ENCODE data around the gene SSR1.

DNA sequence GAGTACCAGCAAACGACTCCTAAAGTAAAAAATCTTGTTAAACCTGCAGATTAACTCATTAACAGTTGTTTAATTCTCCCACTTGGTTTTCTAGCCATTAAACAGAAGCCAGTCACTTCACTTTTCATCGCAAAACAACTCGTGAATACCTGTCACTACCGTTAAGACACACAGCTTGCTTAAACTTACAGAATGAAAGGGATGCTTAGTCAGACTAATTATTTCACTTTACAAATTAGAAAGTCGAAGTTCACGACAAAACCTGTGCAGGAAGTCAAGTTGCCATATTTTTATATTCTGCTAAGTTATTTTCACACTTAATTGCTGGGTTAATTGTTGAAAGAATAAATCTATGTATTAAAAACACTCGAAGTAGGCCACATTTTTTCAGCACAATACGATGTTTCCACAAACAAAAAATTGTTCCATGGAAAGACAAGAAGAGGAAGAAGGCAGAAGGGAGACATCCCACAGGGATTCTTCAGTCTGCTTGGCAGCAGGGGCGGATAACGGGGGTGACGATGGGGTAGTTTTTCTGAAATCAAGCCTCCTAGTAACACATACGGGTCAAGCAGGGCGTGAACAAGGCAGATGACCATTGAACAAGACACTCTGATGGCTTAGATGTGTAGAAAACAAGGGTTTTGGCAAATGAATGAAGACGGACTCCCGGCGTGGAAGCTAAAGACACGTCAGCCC, 933 bp downstream of the SSR1 start:
- TF ChIP-seq, protein P1, sequence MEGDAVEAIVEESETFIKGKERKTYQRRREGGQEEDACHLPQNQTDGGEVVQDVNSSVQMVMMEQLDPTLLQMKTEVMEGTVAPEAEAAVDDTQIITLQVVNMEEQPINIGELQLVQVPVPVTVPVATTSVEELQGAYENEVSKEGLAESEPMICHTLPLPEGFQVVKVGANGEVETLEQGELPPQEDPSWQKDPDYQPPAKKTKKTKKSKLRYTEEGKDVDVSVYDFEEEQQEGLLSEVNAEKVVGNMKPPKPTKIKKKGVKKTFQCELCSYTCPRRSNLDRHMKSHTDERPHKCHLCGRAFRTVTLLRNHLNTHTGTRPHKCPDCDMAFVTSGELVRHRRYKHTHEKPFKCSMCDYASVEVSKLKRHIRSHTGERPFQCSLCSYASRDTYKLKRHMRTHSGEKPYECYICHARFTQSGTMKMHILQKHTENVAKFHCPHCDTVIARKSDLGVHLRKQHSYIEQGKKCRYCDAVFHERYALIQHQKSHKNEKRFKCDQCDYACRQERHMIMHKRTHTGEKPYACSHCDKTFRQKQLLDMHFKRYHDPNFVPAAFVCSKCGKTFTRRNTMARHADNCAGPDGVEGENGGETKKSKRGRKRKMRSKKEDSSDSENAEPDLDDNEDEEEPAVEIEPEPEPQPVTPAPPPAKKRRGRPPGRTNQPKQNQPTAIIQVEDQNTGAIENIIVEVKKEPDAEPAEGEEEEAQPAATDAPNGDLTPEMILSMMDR (IDR thresholded peaks at IDR 0.05; ENCODE audit: insufficient read depth, low read depth, low read length): no peak
- TF ChIP-seq EZH2 (IDR thresholded peaks at IDR 0.05; ENCODE audit: insufficient read depth, low read length): no peak

Measured in astrocyte (in vitro differentiated cells and primary cell).